Coronary artery (tissue), 2 donors: ENCODE measurements around the gene NRG2.

Experiments
- DNase-seq: peaks from one replicate; pipeline ENCODE4 v3.0.0-alpha.2; 2017; ENCODE audit warnings: low spot score
- H3K27ac ChIP-seq, 2 donors: fragments of 200-600 bp; sonication (generic); one replicate each; pipeline ENCODE4 v1.5.1; 2016 to 2019
- H3K4me3 ChIP-seq: fragments of 200-600 bp; sonication (generic); 2 replicates; pipeline ENCODE4 v1.5.1; 2016; ENCODE audit warnings: mild to moderate bottlenecking, moderate library complexity
- TF ChIP-seq, protein P1 (sequence below): fragments of 200-600 bp; sonication (generic); IDR thresholded peaks from one replicate; pipeline ENCODE4 v1.5.1; 2019; ENCODE audit warnings: antibody characterized with exemption

NRG2 gene

DNA sequence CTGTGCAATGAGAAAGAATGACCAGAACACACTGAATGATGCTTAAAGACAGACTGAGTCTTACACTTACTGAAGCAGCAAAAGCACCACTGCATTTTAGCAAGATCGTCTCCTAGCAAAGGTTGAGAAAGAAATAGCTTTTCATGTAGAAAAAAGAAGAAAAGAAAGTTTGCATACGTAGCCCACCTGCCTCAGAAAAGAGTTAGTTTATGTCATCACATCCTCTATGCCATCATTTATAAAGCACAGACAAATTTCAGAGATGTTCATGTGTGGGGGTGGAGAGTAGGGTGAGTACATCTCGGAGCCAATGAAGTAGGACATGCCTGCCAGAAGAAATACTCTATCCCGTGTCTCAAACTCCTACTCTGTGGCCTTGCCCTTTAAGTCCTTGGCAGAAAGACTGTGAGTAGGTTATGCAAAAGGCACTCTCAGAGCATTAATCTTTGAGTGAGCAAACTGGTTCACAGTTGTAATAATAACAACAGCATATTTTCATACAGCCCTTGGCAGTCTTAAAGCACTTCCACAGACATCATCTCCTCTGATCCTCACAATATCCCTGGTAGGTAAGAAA, 22.4 kb downstream of the NRG2 start:
- Histone ChIP-seq H3K4me3 (no peak overlapping the region), H3K27ac (no peak overlapping the region)
- DNase-seq: no peak
- TF ChIP-seq, protein P1, sequence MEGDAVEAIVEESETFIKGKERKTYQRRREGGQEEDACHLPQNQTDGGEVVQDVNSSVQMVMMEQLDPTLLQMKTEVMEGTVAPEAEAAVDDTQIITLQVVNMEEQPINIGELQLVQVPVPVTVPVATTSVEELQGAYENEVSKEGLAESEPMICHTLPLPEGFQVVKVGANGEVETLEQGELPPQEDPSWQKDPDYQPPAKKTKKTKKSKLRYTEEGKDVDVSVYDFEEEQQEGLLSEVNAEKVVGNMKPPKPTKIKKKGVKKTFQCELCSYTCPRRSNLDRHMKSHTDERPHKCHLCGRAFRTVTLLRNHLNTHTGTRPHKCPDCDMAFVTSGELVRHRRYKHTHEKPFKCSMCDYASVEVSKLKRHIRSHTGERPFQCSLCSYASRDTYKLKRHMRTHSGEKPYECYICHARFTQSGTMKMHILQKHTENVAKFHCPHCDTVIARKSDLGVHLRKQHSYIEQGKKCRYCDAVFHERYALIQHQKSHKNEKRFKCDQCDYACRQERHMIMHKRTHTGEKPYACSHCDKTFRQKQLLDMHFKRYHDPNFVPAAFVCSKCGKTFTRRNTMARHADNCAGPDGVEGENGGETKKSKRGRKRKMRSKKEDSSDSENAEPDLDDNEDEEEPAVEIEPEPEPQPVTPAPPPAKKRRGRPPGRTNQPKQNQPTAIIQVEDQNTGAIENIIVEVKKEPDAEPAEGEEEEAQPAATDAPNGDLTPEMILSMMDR: no peak

GRCh38 chr5:140018920-140019644, 24.0 kb downstream of the NRG2 start:
- Histone ChIP-seq H3K4me3 (no peak overlapping the region), H3K27ac (no peak overlapping the region)
- DNase-seq: no peak
- TF ChIP-seq, protein P1: no peak

DNA sequence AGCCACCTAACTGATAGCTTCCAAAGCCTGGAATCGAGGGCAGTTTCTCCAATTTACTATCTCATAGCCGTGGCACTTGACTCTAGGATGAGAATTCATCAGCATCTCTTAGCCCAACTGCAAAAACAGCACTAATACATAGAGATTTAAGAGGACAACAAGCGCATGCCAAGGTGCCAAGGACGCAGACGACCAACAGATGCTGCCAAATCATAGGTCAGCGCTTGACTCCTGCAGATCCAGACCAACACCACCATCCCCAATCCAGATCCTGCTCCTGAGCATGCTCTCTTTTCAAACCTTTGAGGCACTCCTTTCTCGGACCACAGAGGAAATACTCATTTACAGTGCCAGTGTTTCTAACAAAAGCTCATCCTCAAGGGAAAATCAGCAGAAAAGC, 24.6 kb downstream of the NRG2 start:
- no peak overlapping the region for H3K27ac ChIP-seq

GRCh38 chr5:140018096-140018481, 25.0 kb downstream of the NRG2 start:
- TF ChIP-seq, protein P1: no peak

More for the DNA sequence above, 24.6 kb downstream of the NRG2 start:
- no peak overlapping the region for H3K4me3 ChIP-seq
- no peak for DNase-seq
- TF ChIP-seq, protein P1: no peak

DNA sequence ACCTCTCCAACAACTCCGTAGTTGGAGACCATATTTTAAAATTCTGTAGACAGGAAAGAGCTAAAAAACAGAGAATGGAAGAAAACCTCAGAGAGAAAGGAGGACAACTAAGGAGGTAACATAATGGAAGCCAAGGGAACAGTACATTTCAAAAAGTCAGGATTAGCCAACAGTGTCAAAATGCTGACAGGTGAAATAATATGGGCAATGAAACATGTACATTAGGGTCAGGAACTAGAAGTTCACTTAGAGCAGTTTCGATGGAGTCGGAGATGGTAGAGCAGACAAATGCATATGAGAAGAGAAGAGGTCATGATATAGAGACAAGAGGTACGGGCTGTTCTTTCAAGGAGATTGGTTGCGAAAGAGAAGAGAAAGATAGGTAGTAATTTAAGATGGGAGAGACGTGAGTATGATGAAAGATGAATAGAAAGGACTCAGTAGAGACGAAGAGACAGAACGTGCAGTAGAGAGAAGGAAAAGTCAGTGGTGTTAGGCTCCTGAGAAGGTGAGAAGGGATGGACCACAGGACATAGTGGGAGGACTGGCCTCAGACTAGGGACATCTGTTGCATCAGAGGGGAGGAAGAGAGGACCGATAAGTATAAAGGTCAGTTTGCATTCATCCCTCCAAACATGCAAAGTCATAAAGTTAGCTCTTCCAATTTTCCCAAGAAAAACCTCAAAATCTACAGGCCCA, 25.6 kb downstream of the NRG2 start:
- TF ChIP-seq, protein P1: no peak
- no peak overlapping the region for H3K27ac ChIP-seq
- no peak overlapping the region for H3K4me3 ChIP-seq
- DNase-seq: no peak

More at GRCh38 chr5:140018096-140018481, 25.0 kb downstream of the NRG2 start:
- Histone ChIP-seq H3K27ac (no peak overlapping the region), H3K4me3 (no peak overlapping the region)
- DNase-seq: no peak

DNA sequence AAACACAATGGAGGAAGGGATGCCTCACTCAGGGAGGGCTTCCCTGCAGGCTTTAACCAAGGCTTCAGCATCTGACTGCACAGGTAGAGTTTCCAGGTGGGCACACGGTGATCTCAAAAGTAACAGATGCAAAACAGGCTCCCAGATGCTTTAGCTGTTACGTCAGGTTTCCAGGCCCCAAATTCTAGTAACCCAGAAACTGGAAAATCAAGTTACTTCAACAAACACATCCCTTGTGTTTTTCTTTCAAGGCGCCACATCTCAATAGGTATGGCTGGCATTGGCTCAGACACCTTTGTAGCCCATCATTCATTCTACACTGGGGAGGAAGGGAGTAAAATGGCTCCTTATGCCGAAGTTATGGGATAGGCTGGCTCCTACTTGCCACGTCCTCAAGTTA, 27.4 kb downstream of the NRG2 start:
- no peak overlapping the region for H3K27ac ChIP-seq
- H3K4me3 ChIP-seq: no peak overlapping the region
- no peak for DNase-seq
- TF ChIP-seq, protein P1: no peak
